ENCODE measurements around the gene CFAP97D2.

Gene CFAP97D2

GRCh38 chr13:114200399-114200911, 21.4 kb downstream of the CFAP97D2 start:
- no peak for DNase-seq

DNA sequence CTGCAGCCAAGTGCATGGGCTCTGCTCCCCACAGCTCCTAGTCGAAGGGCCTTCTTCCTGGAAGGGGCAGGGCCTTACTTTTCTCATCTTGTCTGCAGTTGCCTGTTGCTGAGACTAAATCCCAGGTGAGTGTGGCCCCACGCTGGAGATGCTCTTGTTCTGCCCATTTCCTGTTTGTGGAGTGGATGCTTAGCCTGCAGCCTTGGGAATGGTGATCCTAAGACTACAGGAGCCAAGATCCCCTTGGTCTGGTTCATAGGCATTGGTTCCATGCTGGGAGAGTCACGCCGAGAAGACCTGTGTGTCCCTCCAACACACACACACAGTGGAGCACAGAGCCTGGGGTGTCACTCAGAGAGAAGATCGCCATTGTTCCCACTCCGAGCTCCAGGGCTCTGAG, 23.5 kb downstream of the CFAP97D2 start:
- DNase-seq: no peak

GRCh38 chr13:114203536-114203935, 24.5 kb downstream of the CFAP97D2 start:
- peak; percentile 5 for DNase-seq

- no peak for DNase-seq
These were observed 25.8 kb downstream of the CFAP97D2 start for GRCh38 chr13:114204894-114205293.

GRCh38 chr13:114208134-114208533, 29.1 kb downstream of the CFAP97D2 start:
- DNase-seq: no peak

- no peak for DNase-seq
These were observed 32.5 kb downstream of the CFAP97D2 start for GRCh38 chr13:114211446-114212157.

- no peak for DNase-seq
These were observed 33.1 kb downstream of the CFAP97D2 start for GRCh38 chr13:114212158-114212495.

GRCh38 chr13:114213980-114214379, 34.9 kb downstream of the CFAP97D2 start:
- no peak for DNase-seq

GRCh38 chr13:114219392-114219791, 40.3 kb downstream of the CFAP97D2 start:
- DNase-seq: no peak

DNA sequence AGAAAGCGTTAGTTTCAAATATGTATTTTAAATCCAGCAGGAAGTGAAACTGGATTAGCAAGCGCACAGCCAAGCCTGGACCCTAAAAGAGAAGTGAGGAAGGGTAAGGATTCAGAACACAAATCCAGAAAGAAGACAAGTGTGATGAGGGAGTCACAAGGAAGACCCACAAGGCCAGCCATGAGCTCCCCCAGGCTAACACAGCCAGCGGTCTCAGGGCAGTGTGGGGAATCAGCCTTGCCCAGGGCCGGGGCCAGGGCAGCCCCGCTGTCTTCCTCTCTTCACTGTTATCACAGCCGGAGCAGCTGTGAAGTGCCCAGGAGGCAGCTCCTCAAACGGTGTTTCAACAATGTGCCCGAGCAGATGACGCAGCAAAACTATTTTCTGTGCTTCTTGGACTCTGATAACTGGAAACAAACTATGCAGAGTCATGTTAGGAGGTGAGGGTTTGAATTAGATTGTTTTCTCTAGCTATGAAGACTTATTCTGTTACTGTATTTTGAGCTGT, 43.5 kb downstream of the CFAP97D2 start:
- DNase-seq: no peak

GRCh38 chr13:114224201-114224600, 45.1 kb downstream of the CFAP97D2 start:
- no peak for DNase-seq

- no peak for DNase-seq
These were observed 46.6 kb downstream of the CFAP97D2 start for GRCh38 chr13:114225610-114226009.

- DNase-seq: no peak
These were observed 47.0 kb downstream of the CFAP97D2 start for GRCh38 chr13:114226088-114226487.

DNA sequence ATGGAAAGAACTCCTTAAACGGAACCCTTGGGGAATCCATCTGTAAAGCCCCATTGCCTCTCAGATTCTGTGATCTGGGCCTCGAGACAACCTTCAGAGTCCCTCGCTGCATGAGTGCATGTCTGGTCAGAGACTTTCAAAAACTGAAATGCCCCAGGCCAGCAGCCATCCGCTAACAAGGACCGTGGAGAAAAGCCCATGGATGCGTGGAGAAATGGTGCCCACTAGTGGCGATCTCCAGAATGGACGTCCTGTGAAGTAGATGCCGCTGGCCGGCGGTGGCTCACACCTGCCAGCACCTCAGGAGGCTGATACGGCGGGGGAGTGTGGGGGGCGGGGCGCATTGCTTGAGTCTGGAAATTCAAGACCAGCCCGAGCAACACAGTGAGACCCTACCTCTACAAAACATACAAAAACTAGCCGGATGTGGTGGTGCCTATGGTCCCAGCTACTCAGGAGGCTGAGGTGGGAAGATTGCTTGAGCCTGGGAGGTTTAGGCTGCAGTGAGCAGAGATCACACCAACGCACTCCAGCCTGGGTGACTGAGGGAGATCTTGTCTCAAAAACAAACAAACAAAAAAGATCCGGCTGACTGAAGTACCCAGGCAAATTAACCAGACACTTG, 47.8 kb downstream of the CFAP97D2 start:
- peak; percentile 78 for DNase-seq

- no peak for DNase-seq
These were observed 48.5 kb downstream of the CFAP97D2 start for GRCh38 chr13:114227528-114227927.

GRCh38 chr13:114228176-114228575, 49.1 kb downstream of the CFAP97D2 start:
- no peak for DNase-seq

- no peak for DNase-seq
These were observed 50.4 kb downstream of the CFAP97D2 start for GRCh38 chr13:114229506-114229905.

- DNase-seq: no peak
These were observed 51.1 kb downstream of the CFAP97D2 start for GRCh38 chr13:114230117-114230516.

GRCh38 chr13:114230575-114230974, 51.5 kb downstream of the CFAP97D2 start:
- DNase-seq: no peak

DNA sequence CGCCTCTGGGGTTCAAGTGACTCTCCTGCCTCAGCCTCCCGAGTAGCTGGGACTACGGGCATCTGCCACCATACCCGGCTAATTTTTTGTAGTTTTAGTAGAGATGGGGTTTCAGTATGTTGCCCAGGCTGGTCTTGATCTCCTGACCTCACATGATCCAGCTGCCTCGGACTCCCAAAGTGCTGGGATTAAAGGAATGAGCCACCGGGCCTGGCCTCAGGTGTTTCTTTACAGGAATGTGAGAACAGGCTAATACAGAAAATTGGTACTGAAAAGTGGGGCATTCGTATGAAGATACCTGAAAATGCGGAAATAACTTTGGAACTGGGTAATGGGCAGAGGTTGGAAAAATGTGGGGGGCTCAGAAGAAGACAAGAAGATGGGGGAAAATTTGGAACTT, 52.8 kb downstream of the CFAP97D2 start:
- DNase-seq: no peak

GRCh38 chr13:114234266-114234644, 55.2 kb downstream of the CFAP97D2 start:
- DNase-seq: no peak

DNA sequence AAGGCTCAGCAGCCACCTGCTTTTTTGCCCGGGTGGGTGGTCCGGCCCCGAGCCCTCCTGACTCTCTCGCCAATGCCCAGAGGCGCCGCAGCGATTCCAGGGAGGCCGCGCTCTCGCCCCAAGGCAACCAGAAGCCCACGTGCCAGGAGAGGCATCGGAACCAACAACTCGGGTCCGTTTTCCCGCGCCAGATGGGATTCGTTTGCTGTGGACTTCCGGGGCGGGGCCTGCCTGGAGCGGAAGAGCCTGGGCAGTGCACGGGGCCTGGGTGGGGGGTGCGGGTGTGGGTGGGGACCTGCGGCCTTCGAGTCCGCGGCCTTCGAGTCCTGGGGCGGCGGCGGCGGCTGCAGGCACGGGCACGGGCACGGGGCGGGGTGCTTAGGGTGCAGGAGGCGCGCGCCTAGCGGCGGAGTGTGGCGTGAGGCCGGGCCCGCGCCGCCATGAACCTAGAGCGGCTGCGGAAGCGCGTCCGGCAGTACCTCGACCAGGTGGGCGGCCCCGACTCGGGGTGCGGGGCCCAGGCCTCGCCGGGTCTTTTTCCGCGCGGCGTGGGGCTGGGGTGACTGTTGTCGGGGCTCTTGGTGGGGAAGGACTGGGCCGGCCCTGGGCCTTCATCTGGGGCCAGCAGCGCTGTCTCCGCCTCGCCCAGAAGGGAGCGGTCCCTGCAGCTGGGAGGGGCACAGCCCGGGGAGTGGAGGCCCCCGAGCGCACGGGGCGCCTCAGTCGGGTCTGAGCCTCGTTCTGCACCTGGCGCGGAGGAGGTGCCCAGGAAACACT, 55.8 kb downstream of the CFAP97D2 start, which contains the start of gene CDC16:
Gene CDC16, plus strand, starts transcription at position 253 of the 777 bp plus-strand sequence. Its CDS starts 188 bp downstream, at position 441.
- peak; percentile 91 for DNase-seq

- DNase-seq: no peak
These were observed 56.6 kb downstream of the CFAP97D2 start for GRCh38 chr13:114235697-114236096.

GRCh38 chr13:114236227-114236626, 57.2 kb downstream of the CFAP97D2 start:
- no peak for DNase-seq

All from stimulated activated naive CD4-positive, alpha-beta T cell treated with Interleukin-2 at 50 U/mL for 16 hours (primary cell).